Thoracic aorta (tissue), 2 donors: ENCODE data around the gene ZBTB45. TPM values are rescaled to one million over a fixed set of nuclear protein-coding genes. Genes with fewer than 3 reads are reported as not detected.
A peak's percentile ranks its signal among the peaks of the same experiment; 100 is the strongest.

Source experiments
- ATAC-seq: fragments of 150-250 bp; one replicate; pipeline ENCODE4 v1.8.0; 2017; ENCODE audit warnings: low read depth; ENCODE audit not compliant: insufficient number of reproducible peaks, low FRiP score
- DNase-seq: peaks from one replicate; pipeline ENCODE4 v3.0.0-alpha.2; 2020; ENCODE audit warnings: low spot score
- H3K27ac ChIP-seq, 2 donors: fragments of 200-600 bp; sonication (generic); 1 replicate in 1 of 2; 2 replicates in 1 of 2; pipeline ENCODE4 v1.5.1; 2016; ENCODE audit warnings: mild to moderate bottlenecking in 2 of 2, moderate library complexity in 2 of 2
- H3K27me3 ChIP-seq: fragments of 200-600 bp; sonication (generic); replicated peaks from 2 replicates; pipeline ENCODE4 v1.6.0; 2016; ENCODE audit warnings: mild to moderate bottlenecking; ENCODE audit not compliant: insufficient read depth
- H3K36me3 ChIP-seq: fragments of 200-600 bp; sonication (generic); one replicate; pipeline ENCODE4 v1.5.1; 2016
- H3K4me1 ChIP-seq, 2 donors: fragments of 200-600 bp; sonication (generic); 1 replicate in 1 of 2; 2 replicates in 1 of 2; pipeline versions ENCODE4 v1.5.1 to v1.6.0; 2016; ENCODE audit warnings: low read depth in 2 of 2, mild to moderate bottlenecking in 1 of 2; ENCODE audit not compliant: control insufficient read depth in 1 of 2
- H3K4me3 ChIP-seq: fragments of 200-600 bp; sonication (generic); 2 replicates; pipeline ENCODE4 v1.5.1; 2016; ENCODE audit warnings: mild to moderate bottlenecking
- H3K9me3 ChIP-seq: fragments of 200-600 bp; sonication (generic); 2 replicates; pipeline ENCODE4 v1.5.1; 2016
- total RNA-seq, 2 donors: library from RNA; depleted of rRNA; stranded (reverse); fragments of >200 nt; gene quantifications; one replicate each; pipeline versions ENCODE4 v1.1.0 to v1.2.3, GENCODE V29; 2016
- TF ChIP-seq, protein P1 (sequence below): fragments of 200-600 bp; sonication (generic); IDR thresholded peaks from one replicate; pipeline ENCODE4 v1.5.1; 2019; ENCODE audit warnings: antibody characterized with exemption

ZBTB45 gene
- total RNA-seq, 2 donors from 2014 or later = 10.4 to 10.9 TPM

- TF ChIP-seq, protein P1, sequence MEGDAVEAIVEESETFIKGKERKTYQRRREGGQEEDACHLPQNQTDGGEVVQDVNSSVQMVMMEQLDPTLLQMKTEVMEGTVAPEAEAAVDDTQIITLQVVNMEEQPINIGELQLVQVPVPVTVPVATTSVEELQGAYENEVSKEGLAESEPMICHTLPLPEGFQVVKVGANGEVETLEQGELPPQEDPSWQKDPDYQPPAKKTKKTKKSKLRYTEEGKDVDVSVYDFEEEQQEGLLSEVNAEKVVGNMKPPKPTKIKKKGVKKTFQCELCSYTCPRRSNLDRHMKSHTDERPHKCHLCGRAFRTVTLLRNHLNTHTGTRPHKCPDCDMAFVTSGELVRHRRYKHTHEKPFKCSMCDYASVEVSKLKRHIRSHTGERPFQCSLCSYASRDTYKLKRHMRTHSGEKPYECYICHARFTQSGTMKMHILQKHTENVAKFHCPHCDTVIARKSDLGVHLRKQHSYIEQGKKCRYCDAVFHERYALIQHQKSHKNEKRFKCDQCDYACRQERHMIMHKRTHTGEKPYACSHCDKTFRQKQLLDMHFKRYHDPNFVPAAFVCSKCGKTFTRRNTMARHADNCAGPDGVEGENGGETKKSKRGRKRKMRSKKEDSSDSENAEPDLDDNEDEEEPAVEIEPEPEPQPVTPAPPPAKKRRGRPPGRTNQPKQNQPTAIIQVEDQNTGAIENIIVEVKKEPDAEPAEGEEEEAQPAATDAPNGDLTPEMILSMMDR = no peak
- Histone ChIP-seq H3K4me1 (peaks cover 5% of the 10 kb centered on the region in 2 donors), H3K27ac (no peak overlapping the region), H3K4me3 (peak overlapping the region; percentile 60), H3K27me3 (no peaks in the 10 kb centered on the region), H3K9me3 (no peaks in the 10 kb centered on the region), H3K36me3 (no peaks in the 10 kb centered on the region)
- DNase-seq (no peak), ATAC-seq (no peak)
Measured at GRCh38 chr19:58538257-58539168, 18.9 kb upstream of the ZBTB45 start.

DNA sequence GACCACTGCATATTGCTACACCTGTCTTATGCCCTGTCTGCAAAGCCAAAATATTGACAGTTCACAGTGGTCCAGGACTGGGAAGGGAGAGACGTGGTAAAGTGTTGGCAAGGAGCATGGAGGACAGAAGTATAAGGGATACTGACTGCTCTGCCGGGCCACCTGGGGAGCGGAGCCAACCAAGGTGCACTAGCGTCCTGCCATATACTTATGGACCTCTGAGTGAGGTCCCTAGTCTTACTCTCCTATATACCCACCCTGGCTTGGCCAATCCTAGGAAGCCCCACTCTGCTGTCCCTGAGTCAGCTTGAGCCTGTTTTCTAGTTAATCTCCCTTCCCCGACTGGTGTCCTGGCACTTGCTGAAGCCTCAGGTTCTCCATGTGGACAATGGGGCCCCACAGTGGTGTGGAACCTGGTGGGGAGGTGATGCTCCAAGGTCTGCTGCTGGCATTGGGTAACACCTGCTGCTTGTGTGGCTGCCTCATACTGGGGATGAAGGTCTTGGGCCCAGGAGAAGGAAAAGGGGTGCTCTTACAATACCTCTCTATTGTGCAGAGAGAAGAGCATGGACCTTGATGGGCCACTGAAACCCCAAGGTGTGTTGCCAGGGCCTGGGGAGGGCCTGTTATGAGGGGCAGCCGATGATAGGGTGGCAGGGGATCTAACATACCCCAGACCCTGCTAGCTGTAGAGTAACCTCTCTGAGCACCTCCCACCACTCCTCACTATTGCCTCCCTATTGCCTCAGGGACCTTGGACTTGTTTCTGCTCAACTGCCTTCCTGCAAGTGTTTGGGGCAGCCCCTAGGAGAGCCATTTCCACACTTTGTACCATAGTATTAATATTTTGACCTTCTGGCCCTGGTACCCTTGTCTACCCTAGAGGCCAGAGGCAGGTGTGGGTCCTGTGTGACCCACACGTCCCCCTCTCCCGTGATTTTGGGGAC is 17.5 kb upstream of the ZBTB45 start:
- TF ChIP-seq, protein P1 = no peak
- DNase-seq (no peak), ATAC-seq (no peak)
- no peaks in the 10 kb centered on the region for H3K27me3 ChIP-seq
- H3K9me3 ChIP-seq = no peaks in the 10 kb centered on the region
- H3K4me3 ChIP-seq = no peak overlapping the region
- H3K4me1 ChIP-seq = peaks cover 0 to 5% of the 10 kb centered on the region in 2 donors
- no peaks in the 10 kb centered on the region for H3K36me3 ChIP-seq
- no peak overlapping the region for H3K27ac ChIP-seq

DNA sequence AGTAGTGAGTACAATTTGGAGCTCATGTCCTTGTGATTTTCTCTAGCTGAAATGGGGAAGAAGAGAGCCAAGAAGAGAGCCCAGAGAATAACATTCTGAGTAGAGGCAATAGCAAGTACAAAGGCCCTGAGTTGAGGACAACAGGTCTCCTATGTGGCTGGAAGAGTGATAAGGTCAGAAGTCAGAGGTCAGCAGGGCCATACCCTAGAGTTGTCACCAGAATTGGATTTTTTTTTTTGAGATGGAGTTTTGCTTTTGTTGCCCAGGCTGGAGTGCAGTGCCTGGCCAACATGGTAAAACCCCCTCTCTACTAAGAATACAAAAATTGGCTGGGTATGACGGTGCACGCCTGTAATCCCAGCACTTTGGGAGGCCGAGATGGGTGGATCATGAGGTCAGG is 16.2 kb upstream of the ZBTB45 start:
- no peak for DNase-seq
- Histone ChIP-seq H3K4me1 (peaks cover 0 to 5% of the 10 kb centered on the region in 2 donors), H3K36me3 (no peaks in the 10 kb centered on the region), H3K9me3 (no peaks in the 10 kb centered on the region), H3K27ac (no peak overlapping the region), H3K27me3 (no peaks in the 10 kb centered on the region), H3K4me3 (no peak overlapping the region)
- TF ChIP-seq, protein P1 = no peak
- no peak for ATAC-seq

DNA sequence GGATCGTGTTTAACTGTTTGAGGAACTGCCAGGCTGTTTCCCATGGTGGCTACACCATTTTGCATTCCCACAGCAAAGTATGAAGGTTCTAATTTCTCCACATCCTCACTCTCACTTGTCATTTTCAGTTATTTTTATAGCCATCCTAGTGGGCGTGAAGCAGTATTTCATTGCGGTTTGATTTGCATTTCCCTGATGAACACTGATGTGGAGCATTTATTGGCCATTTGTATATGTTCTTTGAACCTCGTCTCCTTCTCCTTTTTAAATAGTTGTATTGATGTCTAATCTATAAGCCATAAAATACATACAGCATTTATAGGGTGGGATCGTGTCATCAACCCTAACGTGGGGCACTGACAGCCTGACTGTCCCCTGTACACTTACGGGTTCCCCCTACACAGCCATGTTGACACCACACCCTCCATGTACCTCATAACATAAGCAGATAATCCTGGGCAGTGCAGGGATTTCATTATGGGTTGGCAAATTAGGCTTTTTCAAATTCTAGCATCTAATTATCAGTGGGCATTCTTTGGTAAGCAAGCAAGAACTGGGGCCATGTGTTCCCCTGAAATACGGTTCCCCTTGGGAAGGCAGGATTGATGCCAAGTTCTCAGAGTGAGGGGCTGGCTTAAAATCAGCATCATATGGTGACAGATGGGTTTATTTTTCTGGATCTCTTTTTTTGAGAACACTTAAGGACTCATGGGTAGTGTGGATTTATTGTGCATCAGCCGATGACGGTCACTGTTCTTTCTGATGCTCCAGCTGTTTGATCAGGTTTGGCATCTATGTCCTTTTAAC is 11.6 kb upstream of the ZBTB45 start:
- Histone ChIP-seq H3K4me1 (no peaks in the 10 kb centered on the region), H3K27ac (no peak overlapping the region), H3K4me3 (no peak overlapping the region), H3K9me3 (no peaks in the 10 kb centered on the region), H3K36me3 (no peaks in the 10 kb centered on the region), H3K27me3 (no peaks in the 10 kb centered on the region)
- TF ChIP-seq, protein P1 = no peak
- no peak for ATAC-seq
- DNase-seq = no peak
